ENCODE measurements around the gene NTNG1. TPM values are rescaled to one million over a fixed set of nuclear protein-coding genes. Genes with fewer than 3 reads are reported as not detected.
A peak's percentile ranks its signal among the peaks of the same experiment; 100 is the strongest.

NTNG1 gene
- total RNA-seq, 2 experiments from 2014 or later: 1.1 TPM; not detected in 1

GRCh38 chr1:107132780-107133179 is 8.1 kb upstream of the NTNG1 start:
- Mint-ChIP-seq H3K36me3 (no peaks in the 10 kb centered on the region), H3K9me3 (ENCODE audit: low read depth) (no peaks in the 10 kb centered on the region), H3K27ac (no peak overlapping the region), H3K27me3 (peaks cover 14% of the 10 kb centered on the region), H3K4me1 (no peaks in the 10 kb centered on the region), H3K4me3 (no peak overlapping the region)
- no peak for DNase-seq
- CTCF ChIA-PET: no interaction called here
- ATAC-seq: no peak

- no peaks in the 10 kb centered on the region for H3K36me3 Mint-ChIP-seq
- no peak overlapping the region for H3K4me3 Mint-ChIP-seq
- CTCF ChIA-PET: no interaction called here
- no peak for ATAC-seq
- H3K9me3 Mint-ChIP-seq (ENCODE audit: low read depth): no peaks in the 10 kb centered on the region
- H3K27ac Mint-ChIP-seq: no peak overlapping the region
- H3K4me1 Mint-ChIP-seq: peaks cover 4% of the 10 kb centered on the region
- no peak for DNase-seq
- H3K27me3 Mint-ChIP-seq: peaks cover 40% of the 10 kb centered on the region
Observed at GRCh38 chr1:107135463-107135862, 5.4 kb upstream of the NTNG1 start.

GRCh38 chr1:107138166-107138565 is 2.7 kb upstream of the NTNG1 start:
- Mint-ChIP-seq H3K9me3 (ENCODE audit: low read depth) (no peaks in the 10 kb centered on the region), H3K36me3 (no peaks in the 10 kb centered on the region), H3K27ac (no peak overlapping the region), H3K4me1 (peaks cover 13% of the 10 kb centered on the region), H3K27me3 (peaks cover 58% of the 10 kb centered on the region), H3K4me3 (no peak overlapping the region)
- no peak for DNase-seq
- CTCF ChIA-PET: no interaction called here
- ATAC-seq: no peak

- ATAC-seq (no peak), DNase-seq (no peak)
- Mint-ChIP-seq H3K9me3 (ENCODE audit: low read depth) (no peaks in the 10 kb centered on the region), H3K4me3 (no peak overlapping the region), H3K36me3 (no peaks in the 10 kb centered on the region), H3K27ac (no peak overlapping the region), H3K27me3 (peaks cover 61% of the 10 kb centered on the region), H3K4me1 (peaks cover 13% of the 10 kb centered on the region)
- CTCF ChIA-PET: no interaction called here
Observed at GRCh38 chr1:107138767-107139445, 1.9 kb upstream of the NTNG1 start.

- H3K9me3 Mint-ChIP-seq (ENCODE audit: low read depth): no peaks in the 10 kb centered on the region
- H3K4me1 Mint-ChIP-seq: peaks cover 13% of the 10 kb centered on the region
- CTCF ChIA-PET: no interaction called here
- no peaks in the 10 kb centered on the region for H3K36me3 Mint-ChIP-seq
- H3K27me3 Mint-ChIP-seq: peaks cover 69% of the 10 kb centered on the region
- peak overlapping the region; percentile 61 for H3K4me3 Mint-ChIP-seq
- H3K27ac Mint-ChIP-seq: no peak overlapping the region
- ATAC-seq (peak; percentile 71), DNase-seq (peak; percentile 40)
Observed at GRCh38 chr1:107139833-107140702, 771 bp upstream of the NTNG1 start.

GRCh38 chr1:107141491-107142126 is 770 bp downstream of the NTNG1 start:
- peaks cover 13% of the 10 kb centered on the region for H3K4me1 Mint-ChIP-seq
- no peak for DNase-seq
- peak; percentile 21 for ATAC-seq
- no peaks in the 10 kb centered on the region for H3K9me3 Mint-ChIP-seq (ENCODE audit: low read depth)
- peak overlapping the region; percentile 64 for H3K4me3 Mint-ChIP-seq
- peaks cover 67% of the 10 kb centered on the region for H3K27me3 Mint-ChIP-seq
- no peaks in the 10 kb centered on the region for H3K36me3 Mint-ChIP-seq
- H3K27ac Mint-ChIP-seq: no peak overlapping the region
- CTCF ChIA-PET: interaction anchor here (1.3 to 1.6 kb wide), 2 partner anchors 9 to 10 kb away, joined by 3 to 4 read pairs; no protein-coding TSS in a partner anchor

GRCh38 chr1:107142140-107142542 is 1.3 kb downstream of the NTNG1 start:
- ATAC-seq (no peak), DNase-seq (no peak)
- Mint-ChIP-seq H3K27me3 (peaks cover 62% of the 10 kb centered on the region), H3K27ac (no peak overlapping the region), H3K36me3 (no peaks in the 10 kb centered on the region), H3K9me3 (ENCODE audit: low read depth) (no peaks in the 10 kb centered on the region), H3K4me1 (peaks cover 13% of the 10 kb centered on the region), H3K4me3 (peak overlapping the region; percentile 64)
- CTCF ChIA-PET: interaction anchor here (0.7 to 1.6 kb wide), 5 partner anchors 8 to 154 kb away, joined by 3 to 5 read pairs (median 3); no protein-coding TSS in a partner anchor

GRCh38 chr1:107142666-107143065 is 1.8 kb downstream of the NTNG1 start:
- DNase-seq (no peak), ATAC-seq (no peak)
- CTCF ChIA-PET: interaction anchor here (0.7 to 1.6 kb wide), 5 partner anchors 8 to 154 kb away, joined by 3 to 5 read pairs (median 3); no protein-coding TSS in a partner anchor
- peaks cover 13% of the 10 kb centered on the region for H3K4me1 Mint-ChIP-seq
- H3K27ac Mint-ChIP-seq: no peak overlapping the region
- peaks cover 62% of the 10 kb centered on the region for H3K27me3 Mint-ChIP-seq
- H3K36me3 Mint-ChIP-seq: no peaks in the 10 kb centered on the region
- no peak overlapping the region for H3K4me3 Mint-ChIP-seq
- no peaks in the 10 kb centered on the region for H3K9me3 Mint-ChIP-seq (ENCODE audit: low read depth)

GRCh38 chr1:107145637-107146036 is 4.8 kb downstream of the NTNG1 start:
- CTCF ChIA-PET: no interaction called here
- Mint-ChIP-seq H3K27ac (no peak overlapping the region), H3K36me3 (no peaks in the 10 kb centered on the region), H3K4me1 (peaks cover 7% of the 10 kb centered on the region), H3K4me3 (no peak overlapping the region), H3K9me3 (ENCODE audit: low read depth) (no peaks in the 10 kb centered on the region), H3K27me3 (peaks cover 33% of the 10 kb centered on the region)
- no peak for ATAC-seq
- no peak for DNase-seq

- ATAC-seq (no peak), DNase-seq (no peak)
- Mint-ChIP-seq H3K9me3 (ENCODE audit: low read depth) (no peaks in the 10 kb centered on the region), H3K4me1 (no peaks in the 10 kb centered on the region), H3K27ac (no peak overlapping the region), H3K4me3 (no peak overlapping the region), H3K36me3 (no peaks in the 10 kb centered on the region), H3K27me3 (peaks cover 17% of the 10 kb centered on the region)
- CTCF ChIA-PET: no interaction called here
Observed at GRCh38 chr1:107147843-107148242, 7.0 kb downstream of the NTNG1 start.

GRCh38 chr1:107149946-107150345 is 9.1 kb downstream of the NTNG1 start:
- Mint-ChIP-seq H3K36me3 (no peaks in the 10 kb centered on the region), H3K4me1 (no peaks in the 10 kb centered on the region), H3K27ac (no peak overlapping the region), H3K4me3 (no peak overlapping the region), H3K9me3 (ENCODE audit: low read depth) (no peaks in the 10 kb centered on the region), H3K27me3 (peaks cover 3% of the 10 kb centered on the region)
- DNase-seq (no peak), ATAC-seq (no peak)
- CTCF ChIA-PET: interaction anchor here (0.9 kb wide), 1 partner anchor 8 kb away, joined by 4 read pairs; no protein-coding TSS in a partner anchor

- Mint-ChIP-seq H3K36me3 (no peaks in the 10 kb centered on the region), H3K27me3 (no peaks in the 10 kb centered on the region), H3K4me3 (no peak overlapping the region), H3K27ac (no peak overlapping the region), H3K4me1 (no peaks in the 10 kb centered on the region), H3K9me3 (ENCODE audit: low read depth) (no peaks in the 10 kb centered on the region)
- CTCF ChIA-PET: no interaction called here
- no peak for ATAC-seq
- no peak for DNase-seq
Observed at GRCh38 chr1:107151295-107151694, 10.5 kb downstream of the NTNG1 start.

- ATAC-seq (no peak), DNase-seq (no peak)
- Mint-ChIP-seq H3K27ac (no peak overlapping the region), H3K36me3 (no peaks in the 10 kb centered on the region), H3K27me3 (no peaks in the 10 kb centered on the region), H3K4me3 (no peak overlapping the region), H3K4me1 (no peaks in the 10 kb centered on the region), H3K9me3 (ENCODE audit: low read depth) (no peaks in the 10 kb centered on the region)
- CTCF ChIA-PET: no interaction called here
Observed at GRCh38 chr1:107152395-107152794, 11.6 kb downstream of the NTNG1 start.
